Measurements from ENCODE around the gene OSM. TPM values are rescaled to one million over a fixed set of nuclear protein-coding genes. Genes with fewer than 3 reads are reported as not detected.
A peak's percentile ranks its signal among the peaks of the same experiment; 100 is the strongest.

Gene OSM
- total RNA-seq, 2 experiments from 2014 or later, result 103 to 107 TPM

DNA sequence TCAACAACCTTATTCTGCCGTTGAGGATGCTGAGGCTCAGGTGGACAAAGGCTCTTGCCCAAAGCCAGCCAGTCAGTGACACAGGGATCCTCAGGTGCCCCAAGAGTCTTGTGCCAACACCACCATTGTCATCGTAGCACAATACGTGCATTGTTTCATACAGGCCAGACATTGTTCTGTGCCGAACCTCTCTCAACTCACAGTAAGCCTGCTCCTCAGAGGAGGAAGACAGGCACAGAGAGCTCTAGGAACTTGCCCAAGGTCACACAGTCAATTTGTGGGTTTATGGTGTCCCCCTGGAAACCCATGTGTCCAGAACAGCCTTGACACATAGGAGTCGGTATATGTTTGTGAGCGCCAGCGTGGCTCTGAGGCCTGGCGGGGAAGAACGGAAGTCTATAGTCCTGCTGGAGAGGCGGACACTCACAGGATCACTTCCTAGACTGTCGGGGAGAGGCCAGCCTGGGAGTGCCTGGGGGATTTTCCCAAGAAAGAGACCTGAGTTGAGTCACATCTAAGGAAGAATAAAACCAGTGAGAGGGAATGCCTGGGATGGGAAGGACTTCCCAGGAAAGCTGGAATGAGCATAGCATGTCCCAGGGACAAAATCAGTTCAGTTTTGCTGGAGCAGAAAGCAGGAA lies 40.3 kb downstream of the OSM start:
- H3K4me1 Mint-ChIP-seq, result peaks cover 74% of the 10 kb centered on the region
- POLR2A ChIA-PET, result interaction anchor here (2.0 kb wide), 1 partner anchor 8 kb away, joined by 8 read pairs; no protein-coding TSS in a partner anchor

DNA sequence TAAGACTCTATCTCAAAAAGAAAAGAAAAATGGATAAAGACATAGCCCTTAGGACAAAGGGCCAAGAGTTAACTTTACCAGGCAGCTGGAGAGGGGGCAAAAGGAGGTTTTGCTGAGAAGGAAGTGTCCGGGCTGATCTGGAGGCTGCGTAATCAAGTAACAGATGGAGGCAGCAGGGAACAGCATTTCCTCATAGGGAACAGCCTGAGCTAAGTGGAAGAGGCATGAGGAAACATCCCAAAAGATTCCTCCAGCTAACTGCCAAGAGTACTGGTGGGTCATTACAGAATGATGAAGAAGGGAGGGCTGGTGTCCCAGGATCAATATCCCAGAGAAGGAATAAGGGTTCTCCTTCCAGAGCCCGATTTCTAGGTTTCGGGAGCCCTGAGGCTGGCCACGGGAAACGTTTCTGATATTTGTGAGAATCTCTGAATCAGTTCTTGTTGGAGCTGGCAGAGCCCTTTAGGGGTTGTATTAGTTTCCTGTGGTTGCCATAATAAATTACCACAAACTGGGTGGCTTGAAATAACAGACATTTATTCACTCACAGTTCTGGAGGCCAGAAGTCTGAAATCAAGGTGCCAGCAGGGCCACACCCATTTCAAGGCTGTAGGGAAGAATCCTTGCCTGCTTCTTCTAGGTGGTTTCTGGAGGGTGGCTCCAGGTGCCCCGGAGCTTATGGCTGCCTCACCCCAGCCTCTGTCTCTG lies 41.3 kb downstream of the OSM start:
- Mint-ChIP-seq H3K4me3 (no peak overlapping the region), H3K9me3 (no peaks in the 10 kb centered on the region), H3K27ac (no peak overlapping the region), H3K27me3 (no peaks in the 10 kb centered on the region), H3K4me1 (peaks cover 83% of the 10 kb centered on the region), H3K36me3 (ENCODE audit: low read depth) (peaks cover 2% of the 10 kb centered on the region)
- POLR2A ChIA-PET, result interaction anchor here (0.7 to 2.0 kb wide), 3 partner anchors 9 to 171 kb away, joined by 4 to 8 read pairs (median 4); partner anchors contain the start of gene SEC14L2
- DNase-seq, result no peak
- CTCF ChIA-PET, result interaction anchor here (1.6 kb wide), 1 partner anchor 117 kb away, joined by 5 read pairs; no protein-coding TSS in a partner anchor

More for the DNA sequence above, 40.3 kb downstream of the OSM start:
- no peak for DNase-seq
- CTCF ChIA-PET, result no interaction called here
- H3K4me3 Mint-ChIP-seq, result no peak overlapping the region
- H3K27me3 Mint-ChIP-seq, result no peaks in the 10 kb centered on the region
- H3K36me3 Mint-ChIP-seq (ENCODE audit: low read depth), result peaks cover 2% of the 10 kb centered on the region
- H3K9me3 Mint-ChIP-seq, result no peaks in the 10 kb centered on the region
- H3K27ac Mint-ChIP-seq, result no peak overlapping the region

DNA sequence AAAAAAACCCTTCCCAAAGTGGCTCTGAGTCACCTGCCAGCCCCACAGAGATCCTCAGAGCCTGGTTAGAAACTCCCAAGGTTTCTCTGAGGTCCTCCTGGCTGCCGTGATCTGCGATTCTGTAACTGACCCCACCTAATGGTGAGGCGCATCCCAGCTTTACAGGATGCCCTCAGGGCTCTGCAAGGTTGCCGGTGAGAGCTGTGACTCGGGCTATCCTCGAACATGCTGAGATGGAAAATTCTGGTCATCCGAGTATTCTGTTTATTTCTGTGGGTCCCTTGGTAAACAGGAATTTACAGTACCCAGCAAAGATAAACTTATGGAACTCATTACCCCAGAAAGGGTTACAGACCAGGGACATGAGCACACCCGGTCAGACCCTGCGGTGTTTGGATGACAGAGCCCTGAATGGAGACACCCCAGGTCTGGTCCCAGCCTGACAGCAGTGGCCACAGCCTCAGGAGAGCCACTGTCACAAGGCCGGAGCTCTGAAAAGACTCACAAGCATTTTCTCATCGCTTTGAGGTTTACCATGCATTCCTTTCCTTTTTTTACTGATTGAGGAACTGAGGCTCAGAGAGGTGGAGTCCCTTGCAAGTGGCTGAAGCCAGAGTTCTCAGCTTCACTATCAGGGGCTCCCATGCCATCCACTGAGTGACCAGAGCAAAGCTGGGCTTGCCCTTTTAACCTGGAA lies 42.3 kb downstream of the OSM start:
- ChIA-PET CTCF (interaction anchor here (1.6 kb wide), 1 partner anchor 116 kb away, joined by 5 read pairs; no protein-coding TSS in a partner anchor), POLR2A (interaction anchor here (0.7 to 1.4 kb wide), 2 partner anchors 46 to 172 kb away, joined by 4 read pairs; partner anchors contain the start of gene SEC14L2)
- peaks cover 2% of the 10 kb centered on the region for H3K36me3 Mint-ChIP-seq (ENCODE audit: low read depth)
- no peak for DNase-seq
- no peak overlapping the region for H3K4me3 Mint-ChIP-seq
- H3K9me3 Mint-ChIP-seq, result no peaks in the 10 kb centered on the region
- no peak overlapping the region for H3K27ac Mint-ChIP-seq
- peaks cover 93% of the 10 kb centered on the region for H3K4me1 Mint-ChIP-seq
- H3K27me3 Mint-ChIP-seq, result no peaks in the 10 kb centered on the region

DNA sequence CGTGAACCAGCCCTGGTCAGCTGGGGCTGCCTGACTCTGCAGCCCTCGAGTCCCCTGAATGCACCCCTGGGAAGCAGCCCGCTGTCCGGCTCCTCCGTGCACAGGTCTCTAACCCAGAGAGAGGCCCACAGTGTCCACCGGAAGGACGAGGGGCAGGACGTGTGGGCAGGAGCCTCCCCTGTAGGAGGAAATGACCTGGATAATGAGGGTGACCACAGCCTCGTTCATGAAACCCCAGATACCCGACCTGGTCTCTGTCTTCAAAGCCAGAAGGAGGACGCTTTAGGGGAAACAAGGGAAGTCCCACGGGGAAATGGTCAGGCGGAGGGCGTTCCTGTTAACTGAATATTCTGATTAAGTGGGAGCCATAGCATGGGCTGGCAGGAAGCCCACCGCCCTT lies 43.3 kb downstream of the OSM start:
- DNase-seq, result no peak
- CTCF ChIA-PET, result no interaction called here
- peaks cover 2% of the 10 kb centered on the region for H3K36me3 Mint-ChIP-seq (ENCODE audit: low read depth)
- no peaks in the 10 kb centered on the region for H3K27me3 Mint-ChIP-seq
- POLR2A ChIA-PET, result interaction anchor here (1.1 kb wide), 1 partner anchor 23 kb away, joined by 3 read pairs; the partner anchor contains the start of gene LIF
- H3K9me3 Mint-ChIP-seq, result no peaks in the 10 kb centered on the region
- peaks cover 91% of the 10 kb centered on the region for H3K4me1 Mint-ChIP-seq
- H3K4me3 Mint-ChIP-seq, result no peak overlapping the region
- H3K27ac Mint-ChIP-seq, result peak overlapping the region; percentile 42

DNA sequence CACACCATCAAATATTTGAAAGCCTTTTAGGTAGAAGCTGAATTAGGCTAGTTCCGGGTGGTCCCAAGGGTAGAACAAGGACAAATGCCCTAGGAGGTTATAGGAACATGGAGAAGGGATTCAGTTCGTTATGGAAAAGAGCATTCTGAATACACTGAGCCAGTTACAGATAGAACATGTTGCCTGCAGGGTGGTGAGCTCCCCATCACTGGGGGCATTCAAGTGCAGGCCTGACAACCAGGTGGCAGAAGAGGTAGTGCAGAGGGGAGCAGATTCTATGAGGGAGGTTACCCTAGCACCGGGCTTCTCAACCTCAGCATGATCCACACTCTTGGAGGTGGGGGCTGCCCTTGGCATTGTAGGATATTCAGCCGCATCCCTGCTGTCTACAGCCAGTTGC lies 44.3 kb downstream of the OSM start:
- ChIA-PET CTCF (no interaction called here), POLR2A (interaction anchor here (1.0 to 2.3 kb wide), 4 partner anchors 20 to 37 kb away, joined by 3 to 11 read pairs (median 4); partner anchors contain the start of gene LIF)
- H3K9me3 Mint-ChIP-seq, result no peaks in the 10 kb centered on the region
- H3K27me3 Mint-ChIP-seq, result no peaks in the 10 kb centered on the region
- DNase-seq, result no peak
- no peak overlapping the region for H3K27ac Mint-ChIP-seq
- H3K4me3 Mint-ChIP-seq, result no peak overlapping the region
- peaks cover 2% of the 10 kb centered on the region for H3K36me3 Mint-ChIP-seq (ENCODE audit: low read depth)
- peaks cover 87% of the 10 kb centered on the region for H3K4me1 Mint-ChIP-seq

DNA sequence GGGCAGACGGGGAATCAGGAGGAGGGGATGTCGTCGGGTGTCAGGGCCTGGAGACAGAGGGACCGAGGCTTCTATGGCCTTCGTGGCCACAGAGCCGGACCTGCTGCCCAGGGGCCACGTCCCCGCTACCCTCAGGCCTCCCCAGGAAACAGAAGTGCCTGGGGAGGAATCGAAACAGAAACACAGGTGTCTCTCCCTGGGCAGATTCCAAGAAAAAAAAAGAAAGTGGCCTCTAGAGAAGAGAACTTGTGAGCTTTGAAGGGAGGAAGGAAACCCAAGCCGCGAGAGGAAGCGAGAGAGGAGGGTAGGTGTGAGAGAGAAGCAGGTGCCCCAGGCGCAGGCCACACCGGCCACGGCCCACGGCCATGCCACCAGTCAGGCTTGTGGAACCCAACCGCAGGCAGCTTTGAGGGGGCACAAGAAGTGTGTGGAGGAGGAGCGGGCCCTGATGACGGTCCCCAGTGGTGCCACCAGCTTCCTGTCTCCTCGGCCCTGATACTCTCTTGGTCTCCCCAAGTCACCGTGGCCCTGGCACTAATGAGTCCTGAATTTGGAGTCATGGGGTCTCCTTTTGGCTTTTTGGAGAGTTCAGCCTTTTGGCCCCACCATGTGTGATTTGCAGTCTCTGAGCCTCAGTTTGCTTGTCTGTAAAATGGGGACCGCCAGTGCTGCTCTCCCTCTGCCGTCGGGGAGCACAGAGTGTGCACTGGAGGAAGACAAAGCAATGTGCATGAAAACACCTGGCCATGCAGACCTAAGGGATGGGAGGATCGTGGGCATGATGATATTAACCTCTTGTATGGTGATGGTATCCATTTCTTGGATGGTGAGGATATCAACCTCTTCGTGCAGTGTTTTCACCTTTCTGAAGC lies 45.3 kb downstream of the OSM start:
- H3K27me3 Mint-ChIP-seq, result no peaks in the 10 kb centered on the region
- POLR2A ChIA-PET, result interaction anchor here (1.0 to 2.3 kb wide), 13 partner anchors 9 to 117 kb away, joined by 3 to 17 read pairs (median 5); no protein-coding TSS in a partner anchor
- no peaks in the 10 kb centered on the region for H3K9me3 Mint-ChIP-seq
- peaks cover 81% of the 10 kb centered on the region for H3K4me1 Mint-ChIP-seq
- H3K4me3 Mint-ChIP-seq, result peak overlapping the region; percentile 42
- peaks cover 2% of the 10 kb centered on the region for H3K36me3 Mint-ChIP-seq (ENCODE audit: low read depth)
- H3K27ac Mint-ChIP-seq, result peak overlapping the region; percentile 96
- DNase-seq, result peak; percentile 81
- CTCF ChIA-PET, result interaction anchor here (0.9 to 2.0 kb wide), 5 partner anchors 21 to 113 kb away, joined by 3 to 6 read pairs (median 3); no protein-coding TSS in a partner anchor

DNA sequence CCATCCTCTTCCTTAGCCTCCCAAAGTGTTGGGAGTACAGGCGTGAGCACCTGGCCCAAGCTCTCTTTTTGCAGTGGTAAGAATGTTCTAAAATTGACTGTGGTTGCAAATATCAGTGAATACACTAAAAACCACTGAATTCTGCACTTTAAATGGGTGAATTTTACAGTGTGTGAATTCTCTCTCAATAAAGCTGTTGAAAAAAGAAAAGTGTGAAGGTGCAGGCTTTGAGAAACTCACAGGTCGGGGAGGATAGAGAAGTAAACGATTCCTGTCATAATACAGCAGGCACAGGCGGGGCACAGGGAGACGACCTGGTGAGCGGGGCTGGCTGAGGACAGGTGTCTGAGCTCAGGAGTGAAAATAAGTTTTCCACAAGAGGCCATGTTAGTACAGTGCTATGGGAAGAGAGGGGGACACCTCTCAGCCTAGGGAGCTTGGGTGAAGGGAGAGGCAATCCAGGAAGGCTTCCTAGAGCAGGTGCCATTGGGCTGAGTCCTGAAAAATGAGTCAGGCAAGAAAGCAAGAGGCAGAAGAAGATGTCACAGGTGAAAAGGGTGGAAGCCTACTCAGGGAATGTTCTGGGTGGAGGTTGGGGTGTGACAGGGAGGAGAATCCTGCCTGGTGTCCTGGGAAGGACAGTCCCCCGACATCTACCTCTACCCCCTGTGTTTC lies 46.2 kb downstream of the OSM start:
- H3K27ac Mint-ChIP-seq, result peak overlapping the region; percentile 96
- ChIA-PET POLR2A (interaction anchor here (1.0 to 2.3 kb wide), 13 partner anchors 8 to 116 kb away, joined by 3 to 17 read pairs (median 5); no protein-coding TSS in a partner anchor), CTCF (interaction anchor here (0.6 to 2.0 kb wide), 7 partner anchors 22 to 112 kb away, joined by 3 to 6 read pairs (median 3); no protein-coding TSS in a partner anchor)
- no peak for DNase-seq
- H3K4me3 Mint-ChIP-seq, result peak overlapping the region; percentile 42
- H3K4me1 Mint-ChIP-seq, result peaks cover 77% of the 10 kb centered on the region
- H3K36me3 Mint-ChIP-seq (ENCODE audit: low read depth), result peaks cover 2% of the 10 kb centered on the region
- no peaks in the 10 kb centered on the region for H3K27me3 Mint-ChIP-seq
- no peaks in the 10 kb centered on the region for H3K9me3 Mint-ChIP-seq

DNA sequence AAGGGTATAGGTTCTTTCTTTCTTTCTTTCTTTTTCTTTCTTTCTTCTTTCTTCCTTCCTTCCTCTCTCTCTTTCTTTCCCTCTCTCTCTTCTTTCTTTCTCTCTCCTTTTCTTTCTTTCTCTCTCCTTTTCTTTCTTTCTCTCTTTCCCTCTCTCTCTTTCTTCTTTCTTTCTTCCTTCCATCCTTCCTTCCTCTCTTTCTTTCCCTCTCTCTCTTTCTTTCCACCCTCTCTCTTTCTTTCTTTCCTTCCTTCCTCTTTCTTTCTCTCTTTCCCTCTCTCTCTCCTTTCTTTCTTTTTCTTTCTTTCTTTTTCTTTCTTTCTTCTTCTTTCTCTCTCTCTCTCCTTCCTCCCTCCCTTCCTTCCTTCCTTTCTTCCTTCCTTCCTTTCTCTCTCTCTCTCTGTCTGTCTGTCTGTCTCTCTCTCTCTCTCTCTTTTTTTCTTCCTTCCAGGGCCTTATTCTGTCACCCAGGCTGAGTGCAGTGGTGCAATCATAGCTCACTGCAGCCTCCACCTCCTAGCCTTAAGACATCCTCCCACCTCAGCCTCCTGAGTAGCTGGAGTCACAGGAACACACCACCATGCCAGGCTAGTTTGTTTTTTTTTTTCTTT lies 46.9 kb downstream of the OSM start:
- DNase-seq, result no peak
- ChIA-PET CTCF (interaction anchor here (0.6 to 2.0 kb wide), 4 partner anchors 23 to 112 kb away, joined by 3 to 6 read pairs (median 3); no protein-coding TSS in a partner anchor), POLR2A (interaction anchor here (1.3 to 2.3 kb wide), 7 partner anchors 16 to 115 kb away, joined by 3 to 17 read pairs (median 6); no protein-coding TSS in a partner anchor)
- Mint-ChIP-seq H3K36me3 (ENCODE audit: low read depth) (peaks cover 2% of the 10 kb centered on the region), H3K9me3 (no peaks in the 10 kb centered on the region), H3K4me1 (peaks cover 77% of the 10 kb centered on the region), H3K27me3 (no peaks in the 10 kb centered on the region), H3K27ac (peak overlapping the region; percentile 96), H3K4me3 (no peak overlapping the region)

DNA sequence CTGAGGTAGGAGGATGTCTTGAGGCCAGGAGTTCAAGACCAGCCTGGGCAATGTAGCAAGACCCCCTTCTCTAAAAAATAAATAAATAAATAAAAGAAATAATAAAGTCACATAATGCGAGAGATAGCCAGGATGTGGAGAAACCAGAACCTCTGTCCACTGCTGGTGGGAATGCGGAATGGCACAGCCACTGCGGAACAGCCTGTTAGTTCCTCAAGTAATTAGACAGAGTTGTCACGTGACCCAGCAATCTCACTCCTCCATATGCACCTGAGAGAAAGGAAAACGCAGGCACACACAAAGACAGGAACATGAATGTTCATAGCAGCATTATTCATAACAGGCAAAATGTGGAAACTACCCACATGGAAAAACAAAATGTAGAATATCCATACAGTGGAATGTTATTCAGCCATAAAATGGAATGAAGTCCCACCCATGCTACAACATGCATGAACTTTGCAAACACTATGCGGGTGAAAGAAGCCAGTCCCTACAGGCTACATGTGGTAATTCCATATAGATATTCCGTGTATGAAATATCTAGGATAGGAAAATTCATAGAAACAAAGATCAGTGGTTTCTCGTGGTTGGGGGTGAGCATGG lies 47.5 kb downstream of the OSM start:
- ChIA-PET POLR2A (no interaction called here), CTCF (no interaction called here)
- Mint-ChIP-seq H3K27me3 (no peaks in the 10 kb centered on the region), H3K27ac (no peak overlapping the region), H3K9me3 (no peaks in the 10 kb centered on the region), H3K4me3 (no peak overlapping the region), H3K36me3 (ENCODE audit: low read depth) (peaks cover 2% of the 10 kb centered on the region), H3K4me1 (peaks cover 76% of the 10 kb centered on the region)
- DNase-seq, result no peak

DNA sequence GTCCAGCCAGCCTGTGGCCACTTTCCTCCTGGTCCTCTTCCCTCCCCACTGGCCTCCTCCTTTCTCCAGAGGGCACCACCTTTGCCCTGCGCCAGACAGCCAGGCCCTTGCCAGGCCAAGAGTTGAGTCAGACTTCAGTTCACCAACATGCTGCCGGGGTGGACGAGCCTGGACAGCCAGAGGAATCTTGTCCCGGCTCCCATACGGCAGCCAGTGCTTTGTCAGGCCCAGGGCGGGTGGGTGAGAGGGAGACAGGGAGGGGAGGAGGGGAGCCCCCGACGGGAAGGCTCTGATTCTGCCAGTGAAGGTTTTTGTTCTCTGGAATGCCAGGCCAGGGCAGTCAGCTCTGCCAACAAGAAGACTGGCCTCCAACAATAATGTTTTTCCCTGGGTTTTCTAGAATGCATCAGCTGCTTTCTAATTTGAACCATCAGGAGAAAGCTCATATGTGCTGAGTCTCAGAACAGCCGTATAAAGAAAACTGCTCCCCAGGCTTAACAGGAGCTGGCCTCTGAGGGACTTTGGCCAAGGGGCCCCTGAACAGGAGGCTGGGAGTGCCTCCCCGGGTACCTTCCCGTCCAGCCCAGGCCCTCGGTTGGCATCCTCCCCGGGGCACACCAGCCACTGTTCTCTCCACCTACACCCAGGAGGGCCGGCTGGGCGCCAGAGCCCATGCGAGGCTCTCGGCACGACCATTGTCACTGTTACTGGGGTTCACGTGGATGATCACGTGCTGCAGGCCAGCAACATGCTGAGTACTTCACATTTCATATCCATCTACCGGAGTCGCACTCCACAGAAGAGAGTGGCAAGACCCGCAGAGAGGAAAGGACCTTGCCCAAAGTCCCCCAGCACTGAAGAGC lies 48.7 kb downstream of the OSM start:
- CTCF ChIA-PET, result no interaction called here
- Mint-ChIP-seq H3K4me1 (peaks cover 71% of the 10 kb centered on the region), H3K27me3 (no peaks in the 10 kb centered on the region), H3K36me3 (ENCODE audit: low read depth) (peaks cover 2% of the 10 kb centered on the region), H3K27ac (no peak overlapping the region), H3K9me3 (no peaks in the 10 kb centered on the region), H3K4me3 (no peak overlapping the region)
- POLR2A ChIA-PET, result no interaction called here
- no peak for DNase-seq

Data from activated CD4-positive, alpha-beta memory T cell treated with anti-CD3 and anti-CD28 coated beads, Interleukin-2, amount 10 ng/mL, durations not matched to agents 7 days and 5 days (primary cell).